Middle frontal gyrus (tissue), 1 donor: ENCODE results near the gene CCND3.
A peak's percentile ranks its signal among the peaks of the same experiment; 100 is the strongest.

ENCODE experiments used
- DNase-seq: peaks from one replicate; pipeline ENCODE4 v3.0.0-alpha.2; 2015; ENCODE audit warnings: low spot score; ENCODE audit errors: extremely low spot score

CCND3 gene

GRCh38 chr6:41941280-41942066 lies at the start of gene CCND3:
CCND3 (minus strand) TSS chr6:41941808; CDS start chr6:41941649, 159 bp downstream.
- DNase-seq = peak; percentile 85

- DNase-seq = no peak
Observed at GRCh38 chr6:41986339-41986738, 44.7 kb upstream of the CCND3 start.

- DNase-seq = no peak
Observed at GRCh38 chr6:41984623-41985022, 43.0 kb upstream of the CCND3 start.

- no peak for DNase-seq
Observed at GRCh38 chr6:41976794-41977484, 35.3 kb upstream of the CCND3 start.

- DNase-seq = no peak
Observed at GRCh38 chr6:41975276-41975675, 33.7 kb upstream of the CCND3 start.

GRCh38 chr6:41974281-41974825 lies 32.7 kb upstream of the CCND3 start:
- no peak for DNase-seq

- no peak for DNase-seq
Observed at GRCh38 chr6:41972826-41973225, 31.2 kb upstream of the CCND3 start.

GRCh38 chr6:41970436-41970846 lies 28.8 kb upstream of the CCND3 start:
- no peak for DNase-seq

- no peak for DNase-seq
Observed at GRCh38 chr6:41967312-41968287, 26.0 kb upstream of the CCND3 start.

GRCh38 chr6:41966961-41967311 lies 25.3 kb upstream of the CCND3 start:
- no peak for DNase-seq

- no peak for DNase-seq
Observed at GRCh38 chr6:41966214-41966920, 24.8 kb upstream of the CCND3 start.

GRCh38 chr6:41965429-41966213 lies 24.0 kb upstream of the CCND3 start:
- no peak for DNase-seq

GRCh38 chr6:41964201-41964887 lies 22.7 kb upstream of the CCND3 start:
- no peak for DNase-seq

- no peak for DNase-seq
Observed at GRCh38 chr6:41963371-41963770, 21.8 kb upstream of the CCND3 start.

- no peak for DNase-seq
Observed at GRCh38 chr6:41960028-41960427, 18.4 kb upstream of the CCND3 start.

- no peak for DNase-seq
Observed at GRCh38 chr6:41958022-41958856, 16.6 kb upstream of the CCND3 start.

GRCh38 chr6:41957117-41957516 lies 15.5 kb upstream of the CCND3 start:
- DNase-seq = no peak

- DNase-seq = no peak
Observed at GRCh38 chr6:41955412-41955811, 13.8 kb upstream of the CCND3 start.
